Measurements from ENCODE around the gene GTPBP8. TPM values are rescaled to one million over a fixed set of nuclear protein-coding genes. Genes with fewer than 3 reads are reported as not detected.

Gene GTPBP8
- total RNA-seq, 1 experiment from 2014 or later, result 19.5 TPM

- no peak overlapping the region for H3K4me3 Mint-ChIP-seq (ENCODE audit: unreplicated experiment)
- CTCF ChIA-PET, result no interaction called here
- H3K27me3 Mint-ChIP-seq (ENCODE audit: insufficient read depth, unreplicated experiment), result peaks cover 3% of the 10 kb centered on the region
- POLR2A ChIA-PET, result no interaction called here
- no peaks in the 10 kb centered on the region for H3K27me3 ChIP-seq (replicated peaks; ENCODE audit: control insufficient read depth, insufficient read depth, low read length)
- DNase-seq, result no peak
- no peaks in the 10 kb centered on the region for H3K9me3 Mint-ChIP-seq (ENCODE audit: unreplicated experiment)
- no TSS peak for BruUV-seq (replicated peaks)
- H3K4me1 ChIP-seq, result no peaks in the 10 kb centered on the region
- no peaks in the 10 kb centered on the region for H3K9me3 ChIP-seq
- no peaks in the 10 kb centered on the region for H3K36me3 ChIP-seq (ENCODE audit: control insufficient read depth, insufficient read depth, low read length)
- intact Hi-C loops (cut with micrococcal nuclease; ENCODE audit: unreplicated experiment), result no loop called here
- H3K4me3 ChIP-seq (ENCODE audit: low read depth, low read length), result no peak overlapping the region
- no peak for TF ChIP-seq CTCF (IDR thresholded peaks at IDR 0.05; ENCODE audit: insufficient read depth in 1 of 2, low read depth in 1 of 2, low read length in 1 of 2, severe bottlenecking in 1 of 2, unreplicated experiment in 1 of 2)
- H3K27ac Mint-ChIP-seq (ENCODE audit: unreplicated experiment), result no peak overlapping the region
- H3K36me3 Mint-ChIP-seq (ENCODE audit: insufficient read depth, unreplicated experiment), result no peaks in the 10 kb centered on the region
- H3K4me1 Mint-ChIP-seq (ENCODE audit: low read depth, unreplicated experiment), result no peaks in the 10 kb centered on the region
Measured at GRCh38 chr3:112972158-112972557, 18.6 kb upstream of the GTPBP8 start.

- intact Hi-C loops (cut with micrococcal nuclease; ENCODE audit: unreplicated experiment), result no loop called here
- H3K36me3 Mint-ChIP-seq (ENCODE audit: insufficient read depth, unreplicated experiment), result no peaks in the 10 kb centered on the region
- H3K9me3 Mint-ChIP-seq (ENCODE audit: unreplicated experiment), result no peaks in the 10 kb centered on the region
- Histone ChIP-seq H3K36me3 (ENCODE audit: control insufficient read depth, insufficient read depth, low read length) (no peaks in the 10 kb centered on the region), H3K4me1 (no peaks in the 10 kb centered on the region), H3K9me3 (no peaks in the 10 kb centered on the region), H3K4me3 (ENCODE audit: low read depth, low read length) (no peak overlapping the region), H3K27me3 (replicated peaks; ENCODE audit: control insufficient read depth, insufficient read depth, low read length) (no peaks in the 10 kb centered on the region)
- no peak overlapping the region for H3K4me3 Mint-ChIP-seq (ENCODE audit: unreplicated experiment)
- no peak for TF ChIP-seq CTCF (IDR thresholded peaks at IDR 0.05; ENCODE audit: insufficient read depth in 1 of 2, low read depth in 1 of 2, low read length in 1 of 2, severe bottlenecking in 1 of 2, unreplicated experiment in 1 of 2)
- no peaks in the 10 kb centered on the region for H3K4me1 Mint-ChIP-seq (ENCODE audit: low read depth, unreplicated experiment)
- no peak for DNase-seq
- BruUV-seq (replicated peaks), result no TSS peak
- H3K27me3 Mint-ChIP-seq (ENCODE audit: insufficient read depth, unreplicated experiment), result peaks cover 3% of the 10 kb centered on the region
- no peak overlapping the region for H3K27ac Mint-ChIP-seq (ENCODE audit: unreplicated experiment)
- POLR2A ChIA-PET, result no interaction called here
- CTCF ChIA-PET, result no interaction called here
Measured at GRCh38 chr3:112973325-112974177, 17.2 kb upstream of the GTPBP8 start.

- Mint-ChIP-seq H3K9me3 (ENCODE audit: unreplicated experiment) (no peaks in the 10 kb centered on the region), H3K36me3 (ENCODE audit: insufficient read depth, unreplicated experiment) (no peaks in the 10 kb centered on the region), H3K4me3 (ENCODE audit: unreplicated experiment) (no peak overlapping the region), H3K4me1 (ENCODE audit: low read depth, unreplicated experiment) (peaks cover 3% of the 10 kb centered on the region), H3K27me3 (ENCODE audit: insufficient read depth, unreplicated experiment) (peaks cover 3% of the 10 kb centered on the region), H3K27ac (ENCODE audit: unreplicated experiment) (no peak overlapping the region)
- Histone ChIP-seq H3K9me3 (no peaks in the 10 kb centered on the region), H3K27me3 (replicated peaks; ENCODE audit: control insufficient read depth, insufficient read depth, low read length) (no peaks in the 10 kb centered on the region), H3K36me3 (ENCODE audit: control insufficient read depth, insufficient read depth, low read length) (no peaks in the 10 kb centered on the region), H3K4me3 (ENCODE audit: low read depth, low read length) (no peak overlapping the region), H3K4me1 (no peaks in the 10 kb centered on the region)
- BruUV-seq (replicated peaks), result no TSS peak
- no peak for DNase-seq
- ChIA-PET POLR2A (no interaction called here), CTCF (no interaction called here)
- TF ChIP-seq CTCF (IDR thresholded peaks at IDR 0.05; ENCODE audit: insufficient read depth in 1 of 2, low read depth in 1 of 2, low read length in 1 of 2, severe bottlenecking in 1 of 2, unreplicated experiment in 1 of 2), result no peak
- intact Hi-C loops (cut with micrococcal nuclease; ENCODE audit: unreplicated experiment), result no loop called here
Measured at GRCh38 chr3:112974178-112974517, 16.6 kb upstream of the GTPBP8 start.

Measured in Caco-2 (cell line).